ENCODE results near the gene NGEF. TPM values are rescaled to one million over a fixed set of nuclear protein-coding genes. Genes with fewer than 3 reads are reported as not detected.
A peak's percentile ranks its signal among the peaks of the same experiment; 100 is the strongest.

NGEF gene
- total RNA-seq, 1 donor from 2014 or later = 4.3 TPM

GRCh38 chr2:232986155-232986554 is 26.9 kb downstream of the NGEF start:
- H3K27me3 ChIP-seq = no peaks in the 10 kb centered on the region
- peaks cover 5% of the 10 kb centered on the region for H3K27me3 Mint-ChIP-seq (ENCODE audit: insufficient read depth, low read depth)
- peaks cover 20% of the 10 kb centered on the region for H3K4me1 Mint-ChIP-seq
- H3K36me3 Mint-ChIP-seq = no peaks in the 10 kb centered on the region
- TF ChIP-seq EZH2phosphoT487 (IDR thresholded peaks at IDR 0.05) (no peak), CTCF (IDR thresholded peaks at IDR 0.05) (no peak), EZH2 (IDR thresholded peaks at IDR 0.05) (no peak)
- H3K27ac Mint-ChIP-seq = no peak overlapping the region
- H3K36me3 ChIP-seq = no peaks in the 10 kb centered on the region
- no peak overlapping the region for H3K27ac ChIP-seq
- no peak overlapping the region for H3K4me3 ChIP-seq
- no peaks in the 10 kb centered on the region for H3K9me3 Mint-ChIP-seq
- H3K4me1 ChIP-seq = no peaks in the 10 kb centered on the region
- no peak overlapping the region for H3K4me2 ChIP-seq
- no peaks in the 10 kb centered on the region for H3K79me2 ChIP-seq (ENCODE audit: low read depth)
- H3K9ac ChIP-seq = no peak overlapping the region
- no peak for DNase-seq (ENCODE audit: low spot score)
- no peaks in the 10 kb centered on the region for H3F3A ChIP-seq (ENCODE audit: low read depth)
- H3K9me3 ChIP-seq (ENCODE audit: low read depth) = no peaks in the 10 kb centered on the region
- H2AFZ ChIP-seq (replicated peaks) = no peak overlapping the region
- no peak overlapping the region for H3K4me3 Mint-ChIP-seq
- no peaks in the 10 kb centered on the region for H4K20me1 ChIP-seq (ENCODE audit: low read depth)

- Mint-ChIP-seq H3K27me3 (ENCODE audit: insufficient read depth, low read depth) (peaks cover 7% of the 10 kb centered on the region), H3K36me3 (no peaks in the 10 kb centered on the region), H3K27ac (no peak overlapping the region), H3K4me3 (no peak overlapping the region), H3K4me1 (peaks cover 26% of the 10 kb centered on the region), H3K9me3 (no peaks in the 10 kb centered on the region)
- Histone ChIP-seq H3K9me3 (ENCODE audit: low read depth) (no peaks in the 10 kb centered on the region), H3K79me2 (ENCODE audit: low read depth) (no peaks in the 10 kb centered on the region), H3K9ac (no peak overlapping the region), H3K27me3 (no peaks in the 10 kb centered on the region), H3F3A (ENCODE audit: low read depth) (no peaks in the 10 kb centered on the region), H3K4me2 (no peak overlapping the region), H2AFZ (replicated peaks) (no peak overlapping the region), H3K4me1 (no peaks in the 10 kb centered on the region), H4K20me1 (ENCODE audit: low read depth) (no peaks in the 10 kb centered on the region), H3K36me3 (no peaks in the 10 kb centered on the region), H3K4me3 (no peak overlapping the region), H3K27ac (no peak overlapping the region)
- DNase-seq (ENCODE audit: low spot score) = no peak
- TF ChIP-seq CTCF (IDR thresholded peaks at IDR 0.05) (no peak), EZH2phosphoT487 (IDR thresholded peaks at IDR 0.05) (no peak), EZH2 (IDR thresholded peaks at IDR 0.05) (no peak)
Measured at GRCh38 chr2:232984451-232985207, 28.4 kb downstream of the NGEF start.

DNA sequence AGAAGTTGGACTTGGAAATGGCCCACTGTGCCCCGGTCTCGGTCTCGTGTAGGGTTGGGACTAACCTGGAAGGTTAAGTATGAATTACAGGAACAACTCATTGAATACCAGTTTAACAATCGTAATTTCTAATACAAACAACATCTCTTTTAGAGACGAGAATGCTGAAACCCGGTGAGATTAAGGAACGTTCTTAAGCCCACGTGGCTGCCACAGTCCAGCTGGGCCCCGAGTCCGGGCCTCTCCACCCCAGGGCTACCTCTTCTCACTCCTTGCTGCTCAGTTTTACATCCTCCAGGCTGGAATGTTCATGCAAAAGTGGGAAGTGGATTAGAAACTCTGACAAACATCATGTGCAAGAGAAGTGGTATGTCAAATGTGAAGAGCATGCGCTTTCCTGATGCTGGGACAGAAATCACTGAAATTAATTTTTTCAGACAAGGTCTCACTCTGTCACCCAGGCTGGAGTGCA is 29.4 kb downstream of the NGEF start:
- TF ChIP-seq EZH2 (IDR thresholded peaks at IDR 0.05) (no peak), CTCF (IDR thresholded peaks at IDR 0.05) (no peak), EZH2phosphoT487 (IDR thresholded peaks at IDR 0.05) (no peak)

More for the DNA sequence above, 29.4 kb downstream of the NGEF start:
- H3K4me3 ChIP-seq = no peak overlapping the region
- H3K36me3 Mint-ChIP-seq = no peaks in the 10 kb centered on the region
- H3K27ac Mint-ChIP-seq = no peak overlapping the region
- no peak for DNase-seq (ENCODE audit: low spot score)
- H3K9ac ChIP-seq = no peak overlapping the region
- H2AFZ ChIP-seq (replicated peaks) = peak overlapping the region; percentile 66
- peaks cover 7% of the 10 kb centered on the region for H3K27me3 Mint-ChIP-seq (ENCODE audit: insufficient read depth, low read depth)
- H4K20me1 ChIP-seq (ENCODE audit: low read depth) = no peaks in the 10 kb centered on the region
- H3K27ac ChIP-seq = no peak overlapping the region
- H3K4me2 ChIP-seq = no peak overlapping the region
- no peaks in the 10 kb centered on the region for H3K79me2 ChIP-seq (ENCODE audit: low read depth)
- H3F3A ChIP-seq (ENCODE audit: low read depth) = no peaks in the 10 kb centered on the region
- H3K4me1 Mint-ChIP-seq = peaks cover 27% of the 10 kb centered on the region
- H3K27me3 ChIP-seq = no peaks in the 10 kb centered on the region
- H3K4me3 Mint-ChIP-seq = no peak overlapping the region
- no peaks in the 10 kb centered on the region for H3K4me1 ChIP-seq
- no peaks in the 10 kb centered on the region for H3K36me3 ChIP-seq
- H3K9me3 ChIP-seq (ENCODE audit: low read depth) = no peaks in the 10 kb centered on the region
- no peaks in the 10 kb centered on the region for H3K9me3 Mint-ChIP-seq

Data from neural progenitor cell (in vitro differentiated cells).